NCI-H82 (cell line): ENCODE measurements around the gene KLK13.
A peak's percentile ranks its signal among the peaks of the same experiment; 100 is the strongest.

Source experiments
- DNase-seq: peaks from one replicate; lab custom pipeline; 2025; lab: John Stamatoyannopoulos, UW

KLK13 gene

GRCh38 chr19:51019544-51019925 is 45.4 kb downstream of the KLK13 start, which contains the start of gene KLK10:
Gene KLK10, minus strand, starts transcription at chr19:51019709. Its CDS starts 579 bp downstream, at chr19:51019130.
- no peak for DNase-seq

- DNase-seq, result no peak
These were observed 45.9 kb downstream of the KLK13 start for GRCh38 chr19:51018745-51019543.

- peak; percentile 47 for DNase-seq
These were observed 47.9 kb downstream of the KLK13 start for GRCh38 chr19:51016798-51017683.

GRCh38 chr19:51015691-51016267 is 49.1 kb downstream of the KLK13 start:
- no peak for DNase-seq

GRCh38 chr19:51014242-51014641 is 50.6 kb downstream of the KLK13 start:
- DNase-seq, result no peak

GRCh38 chr19:51012661-51013190 is 52.2 kb downstream of the KLK13 start:
- no peak for DNase-seq

- DNase-seq, result no peak
These were observed 54.7 kb downstream of the KLK13 start for GRCh38 chr19:51010066-51010795.

GRCh38 chr19:51009061-51009891 is 55.6 kb downstream of the KLK13 start:
- no peak for DNase-seq

GRCh38 chr19:51007488-51007887 is 57.4 kb downstream of the KLK13 start:
- no peak for DNase-seq

GRCh38 chr19:51006406-51006805 is 58.5 kb downstream of the KLK13 start:
- DNase-seq, result no peak
